HCT116 (cell line): Measurements from ENCODE around the gene MED16. TPM values are rescaled to one million over a fixed set of nuclear protein-coding genes. Genes with fewer than 3 reads are reported as not detected.

Experiments used
- ATAC-seq: fragments of 200-7000 bp; cut with Tn5 transposase; 2 replicates; pipeline ENCODE4 v1.9.1; 2020; ENCODE audit warnings: mild to moderate bottlenecking, moderate library complexity
- BruUV-seq: library from RNA; stranded (reverse); fragments of 400-500 nt; replicated peaks from 2 replicates; lab custom pipeline; 2021; lab: Mats Ljungman, UMichigan
- CTCF ChIA-PET: fragments of 300-600 bp; sonication (Branson Sonifier 250); formaldehyde crosslinking; loops from one replicate; lab custom pipeline; 2021; ENCODE audit warnings: antibody characterized with exemption; lab: Charles Lee
- POLR2A ChIA-PET: fragments of 300-600, 350-600 bp; sonication (Branson Sonifier 250); formaldehyde crosslinking; loops from one replicate; lab custom pipeline; 2021; ENCODE audit warnings: antibody characterized with exemption; lab: Charles Lee
- RAD21 ChIA-PET, 2 experiments: fragments of 300-600 bp; sonication (Branson Sonifier 250); formaldehyde crosslinking; loops; one replicate each; lab custom pipeline; 2023; ENCODE audit warnings: low total read pairs in 2 of 2; ENCODE audit not compliant: uncharacterized antibody in 2 of 2, unreplicated experiment in 2 of 2, low non-redundant PET in 1 of 2; lab: Charles Lee
- DNase-seq: peaks from one replicate; pipeline ENCODE4 v3.0.0-alpha.2; 2010; ENCODE audit warnings: low read depth, low spot score
- H2AFZ ChIP-seq: fragments of 200-600 bp; shearing (Covaris generic), sonication (generic); 2 replicates; pipeline ENCODE4 v1.6.1; 2017; ENCODE audit warnings: low read depth, mixed run types, mixed read lengths, antibody characterized with exemption, low read length; ENCODE audit not compliant: poor library complexity, severe bottlenecking
- H3K27ac ChIP-seq: 2 replicates; pipeline ENCODE4 v1.5.1; 2012; ENCODE audit warnings: low read depth, low read length
- H3K27me3 ChIP-seq: fragments of 200-600 bp; sonication (generic); 2 replicates; pipeline ENCODE4 v1.6.1; 2016; ENCODE audit warnings: mixed run types, low read length, mixed read lengths; ENCODE audit not compliant: insufficient read depth
- H3K36me3 ChIP-seq, 2 experiments: fragments of 200-500 bp in 1 of 2; fragments of 200-600 bp in 1 of 2; sonication (Bioruptor generic) in 1 of 2; sonication (generic) in 1 of 2; 2 replicates each; pipeline versions ENCODE4 v1.5.1 to v1.6.1; 2014 to 2016; ENCODE audit warnings: low read length in 2 of 2, inconsistent platforms in 1 of 2, mixed read lengths in 1 of 2, mixed run types in 1 of 2; ENCODE audit not compliant: insufficient read depth in 2 of 2, control insufficient read depth in 1 of 2
- H3K4me1 ChIP-seq, 2 experiments: fragments of 200-600 bp in 1 of 2; sonication (generic) in 1 of 2; 2 replicates each; pipeline versions ENCODE4 v1.5.1 to v1.6.1; 2012 to 2017; ENCODE audit warnings: low read length in 2 of 2, inconsistent platforms in 1 of 2, mild to moderate bottlenecking in 1 of 2, mixed read lengths in 1 of 2, mixed run types in 1 of 2, moderate library complexity in 1 of 2; ENCODE audit not compliant: insufficient read depth in 2 of 2, control insufficient read depth in 1 of 2
- H3K4me2 ChIP-seq: fragments of 200-600 bp; sonication (generic); 2 replicates; pipeline ENCODE4 v1.6.1; 2017; ENCODE audit warnings: mixed run types, low read length, mixed read lengths
- H3K4me3 ChIP-seq, 2 experiments: fragments of 200-600 bp in 1 of 2; sonication (generic) in 1 of 2; replicated peaks in 1 of 2; 2 replicates each; pipeline ENCODE4 v1.5.1; 2011 to 2016; ENCODE audit warnings: low read length in 2 of 2, control low read depth in 1 of 2, low read depth in 1 of 2, mild to moderate bottlenecking in 1 of 2, mixed read lengths in 1 of 2, mixed run types in 1 of 2
- H3K79me2 ChIP-seq: fragments of 200-600 bp; sonication (generic); 2 replicates; pipeline ENCODE4 v1.6.1; 2017; ENCODE audit warnings: mild to moderate bottlenecking, mixed run types, low read length, moderate library complexity, mixed read lengths; ENCODE audit not compliant: insufficient read depth
- H3K9ac ChIP-seq: fragments of 200-600 bp; sonication (generic); 2 replicates; pipeline ENCODE4 v1.6.1; 2016; ENCODE audit warnings: low read length, mixed read lengths
- H3K9me2 ChIP-seq: fragments of 200-600 bp; sonication (generic), shearing (Covaris generic); 2 replicates; pipeline ENCODE4 v1.6.1; 2017; ENCODE audit warnings: mixed run types, mild to moderate bottlenecking, moderate library complexity; ENCODE audit not compliant: insufficient read depth
- H3K9me3 ChIP-seq, 2 experiments: fragments of 200-500 bp in 1 of 2; fragments of 200-600 bp in 1 of 2; sonication (Bioruptor generic) in 1 of 2; sonication (generic) in 1 of 2; 2 replicates each; pipeline ENCODE4 v1.6.1; 2014 to 2017; ENCODE audit warnings: low read length in 2 of 2, mixed read lengths in 2 of 2, inconsistent platforms in 1 of 2, low read depth in 1 of 2, mild to moderate bottlenecking in 1 of 2, mixed run types in 1 of 2, moderate library complexity in 1 of 2; ENCODE audit not compliant: control insufficient read depth in 1 of 2, insufficient read depth in 1 of 2
- H4K20me1 ChIP-seq: fragments of 200-600 bp; sonication (generic), shearing (Covaris generic); 2 replicates; pipeline ENCODE4 v1.6.1; 2017; ENCODE audit warnings: mixed run types, mild to moderate bottlenecking, moderate library complexity; ENCODE audit not compliant: insufficient read depth
- ATF3 ChIP-seq: IDR thresholded peaks from 2 replicates; pipeline ENCODE4 v1.6.1; 2012
- CBX3 ChIP-seq: IDR thresholded peaks from 2 replicates; pipeline ENCODE4 v1.6.1; 2012; ENCODE audit warnings: low read depth
- ELF1 ChIP-seq: IDR thresholded peaks from 2 replicates; pipeline ENCODE4 v1.6.1; 2012; ENCODE audit warnings: low read depth, borderline replicate concordance
- EZH2 ChIP-seq: fragments of 200-600 bp; sonication (generic); IDR thresholded peaks from 2 replicates; pipeline ENCODE4 v1.6.1; 2017; ENCODE audit warnings: antibody characterized with exemption, mixed run types
- JUND ChIP-seq: IDR thresholded peaks from 2 replicates; pipeline ENCODE4 v1.6.1; 2012
- MAX ChIP-seq: IDR thresholded peaks from 2 replicates; pipeline ENCODE4 v1.6.1; 2012
- RAD21 ChIP-seq: IDR thresholded peaks from 2 replicates; pipeline ENCODE4 v1.6.1; 2012; ENCODE audit warnings: low read depth, mild to moderate bottlenecking
- SIN3A ChIP-seq: IDR thresholded peaks from 2 replicates; pipeline ENCODE4 v1.6.1; 2012; ENCODE audit warnings: low read depth
- SP1 ChIP-seq: IDR thresholded peaks from 2 replicates; pipeline ENCODE4 v1.6.1; 2012; ENCODE audit warnings: low read depth
- YY1 ChIP-seq: IDR thresholded peaks from 2 replicates; pipeline ENCODE4 v1.6.1; 2011; ENCODE audit warnings: low read length, low read depth, moderate library complexity, mild to moderate bottlenecking; ENCODE audit not compliant: insufficient replicate concordance; ENCODE audit errors: extremely low read depth
- ZBTB33 ChIP-seq: IDR thresholded peaks from 2 replicates; pipeline ENCODE4 v1.6.1; 2011; ENCODE audit warnings: mild to moderate bottlenecking, low read length, moderate library complexity; ENCODE audit not compliant: insufficient replicate concordance; ENCODE audit errors: extremely low read depth
- ZFX ChIP-seq: fragments of 450-650 bp; IDR thresholded peaks from 2 replicates; pipeline ENCODE4 v1.6.1; 2017
- intact Hi-C: fragments of 100-400 bp; cut with micrococcal nuclease; formaldehyde crosslinking; loops from 2 replicates; pipeline ENCODE4 v1.10.0; 2022
- total RNA-seq: library from RNA; stranded (reverse); gene quantifications from one replicate; pipeline ENCODE4 v1.2.1, GENCODE V29; 2021; ENCODE audit not compliant: unreplicated experiment
- TF ChIP-seq, protein P1 (sequence below), 3 experiments: fragments of 200-600 bp in 1 of 3; sonication (generic) in 1 of 3; IDR thresholded peaks in 2 of 3; conservative IDR thresholded peaks in 1 of 3; 2 replicates each; pipeline ENCODE4 v1.5.1; 2012 to 2017; ENCODE audit warnings: low read depth in 2 of 3, low read length in 2 of 3, antibody characterized with exemption in 1 of 3, borderline replicate concordance in 1 of 3, control low read depth in 1 of 3, mild to moderate bottlenecking in 1 of 3, mixed read lengths in 1 of 3, mixed run types in 1 of 3, moderate library complexity in 1 of 3; ENCODE audit not compliant: insufficient read depth in 1 of 3
- TF ChIP-seq, protein P2 (sequence below): IDR thresholded peaks from 2 replicates; pipeline ENCODE4 v1.6.1; 2012; ENCODE audit warnings: low read depth

Gene MED16
- total RNA-seq, 1 experiment from 2014 or later = 73.6 TPM

DNA sequence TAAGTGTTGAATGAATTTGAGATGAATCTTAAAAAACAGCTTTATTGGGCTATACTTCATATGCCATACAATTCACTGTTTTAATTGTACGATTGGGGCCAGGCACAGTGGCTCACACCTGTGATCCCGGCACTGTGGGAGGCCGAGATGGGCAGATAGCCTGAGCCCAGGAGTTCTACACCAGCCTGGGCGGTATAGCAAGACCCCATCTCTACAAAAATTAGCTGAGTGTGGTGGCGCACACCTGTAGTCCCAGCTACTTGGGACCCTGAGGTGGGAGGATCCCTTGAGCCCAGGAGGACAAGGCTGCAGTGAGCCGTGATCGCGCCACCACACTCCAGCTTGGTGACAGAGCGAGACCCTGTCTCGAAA, 43.2 kb upstream of the MED16 start (continued):
- TF ChIP-seq, protein P1, sequence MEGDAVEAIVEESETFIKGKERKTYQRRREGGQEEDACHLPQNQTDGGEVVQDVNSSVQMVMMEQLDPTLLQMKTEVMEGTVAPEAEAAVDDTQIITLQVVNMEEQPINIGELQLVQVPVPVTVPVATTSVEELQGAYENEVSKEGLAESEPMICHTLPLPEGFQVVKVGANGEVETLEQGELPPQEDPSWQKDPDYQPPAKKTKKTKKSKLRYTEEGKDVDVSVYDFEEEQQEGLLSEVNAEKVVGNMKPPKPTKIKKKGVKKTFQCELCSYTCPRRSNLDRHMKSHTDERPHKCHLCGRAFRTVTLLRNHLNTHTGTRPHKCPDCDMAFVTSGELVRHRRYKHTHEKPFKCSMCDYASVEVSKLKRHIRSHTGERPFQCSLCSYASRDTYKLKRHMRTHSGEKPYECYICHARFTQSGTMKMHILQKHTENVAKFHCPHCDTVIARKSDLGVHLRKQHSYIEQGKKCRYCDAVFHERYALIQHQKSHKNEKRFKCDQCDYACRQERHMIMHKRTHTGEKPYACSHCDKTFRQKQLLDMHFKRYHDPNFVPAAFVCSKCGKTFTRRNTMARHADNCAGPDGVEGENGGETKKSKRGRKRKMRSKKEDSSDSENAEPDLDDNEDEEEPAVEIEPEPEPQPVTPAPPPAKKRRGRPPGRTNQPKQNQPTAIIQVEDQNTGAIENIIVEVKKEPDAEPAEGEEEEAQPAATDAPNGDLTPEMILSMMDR (IDR thresholded peaks at IDR 0.05 in 2 of 3, conservative IDR thresholded peaks at IDR 0.05 in 1 of 3; ENCODE audit: borderline replicate concordance in 1 of 3, insufficient read depth in 1 of 3, low read depth in 2 of 3, low read length in 2 of 3) = no peak

- POLR2A ChIA-PET = no interaction called here
- H3K4me1 ChIP-seq = peaks cover 20 to 23% of the 10 kb centered on the region in 2 experiments
- no peak for ATAC-seq
- H3K9ac ChIP-seq = no peak overlapping the region
- H3K9me2 ChIP-seq = no peaks in the 10 kb centered on the region
- H3K27me3 ChIP-seq = no peaks in the 10 kb centered on the region
- CTCF ChIA-PET = no interaction called here
- no peak for DNase-seq
- RAD21 ChIA-PET = no interaction called here
- no peak overlapping the region for H3K4me3 ChIP-seq
- no TSS peak for BruUV-seq
- 0 out of 4 replicates have a peak, but pooled peaks cover 0 to 4% of the 10 kb centered on the region in 2 experiments for H3K36me3 ChIP-seq
- H3K79me2 ChIP-seq = peaks cover 3% of the 10 kb centered on the region; the same call in 1 of the 2 replicates
- no peak overlapping the region for H2AFZ ChIP-seq
- intact Hi-C loops = no loop called here
- H3K4me2 ChIP-seq = no peak overlapping the region
- no peak for TF ChIP-seq YY1
- TF ChIP-seq CBX3 = no peak
- no peak for TF ChIP-seq JUND
- TF ChIP-seq ELF1 = no peak
- no peak for TF ChIP-seq SIN3A
- TF ChIP-seq ZFX = no peak
- TF ChIP-seq, protein P2, sequence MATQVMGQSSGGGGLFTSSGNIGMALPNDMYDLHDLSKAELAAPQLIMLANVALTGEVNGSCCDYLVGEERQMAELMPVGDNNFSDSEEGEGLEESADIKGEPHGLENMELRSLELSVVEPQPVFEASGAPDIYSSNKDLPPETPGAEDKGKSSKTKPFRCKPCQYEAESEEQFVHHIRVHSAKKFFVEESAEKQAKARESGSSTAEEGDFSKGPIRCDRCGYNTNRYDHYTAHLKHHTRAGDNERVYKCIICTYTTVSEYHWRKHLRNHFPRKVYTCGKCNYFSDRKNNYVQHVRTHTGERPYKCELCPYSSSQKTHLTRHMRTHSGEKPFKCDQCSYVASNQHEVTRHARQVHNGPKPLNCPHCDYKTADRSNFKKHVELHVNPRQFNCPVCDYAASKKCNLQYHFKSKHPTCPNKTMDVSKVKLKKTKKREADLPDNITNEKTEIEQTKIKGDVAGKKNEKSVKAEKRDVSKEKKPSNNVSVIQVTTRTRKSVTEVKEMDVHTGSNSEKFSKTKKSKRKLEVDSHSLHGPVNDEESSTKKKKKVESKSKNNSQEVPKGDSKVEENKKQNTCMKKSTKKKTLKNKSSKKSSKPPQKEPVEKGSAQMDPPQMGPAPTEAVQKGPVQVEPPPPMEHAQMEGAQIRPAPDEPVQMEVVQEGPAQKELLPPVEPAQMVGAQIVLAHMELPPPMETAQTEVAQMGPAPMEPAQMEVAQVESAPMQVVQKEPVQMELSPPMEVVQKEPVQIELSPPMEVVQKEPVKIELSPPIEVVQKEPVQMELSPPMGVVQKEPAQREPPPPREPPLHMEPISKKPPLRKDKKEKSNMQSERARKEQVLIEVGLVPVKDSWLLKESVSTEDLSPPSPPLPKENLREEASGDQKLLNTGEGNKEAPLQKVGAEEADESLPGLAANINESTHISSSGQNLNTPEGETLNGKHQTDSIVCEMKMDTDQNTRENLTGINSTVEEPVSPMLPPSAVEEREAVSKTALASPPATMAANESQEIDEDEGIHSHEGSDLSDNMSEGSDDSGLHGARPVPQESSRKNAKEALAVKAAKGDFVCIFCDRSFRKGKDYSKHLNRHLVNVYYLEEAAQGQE = no peak
- TF ChIP-seq RAD21 = no peak
- TF ChIP-seq EZH2 = no peak
- no peak for TF ChIP-seq ATF3
- no peak for TF ChIP-seq ZBTB33
- TF ChIP-seq SP1 = no peak
- no peak for TF ChIP-seq MAX
- H3K27ac ChIP-seq = no peak overlapping the region
- H4K20me1 ChIP-seq = no peaks in the 10 kb centered on the region
- no peaks in the 10 kb centered on the region for H3K9me3 ChIP-seq
Measured at GRCh38 chr19:934865-935479, 42.0 kb upstream of the MED16 start.
